ENCODE results near the gene BACE2. TPM values are rescaled to one million over a fixed set of nuclear protein-coding genes. Genes with fewer than 3 reads are reported as not detected.

Gene BACE2
- total and polyA plus RNA-seq, 7 donors, result 5.3 to 16.0 (median 7.2) TPM

- H3K27me3 ChIP-seq (ENCODE audit: insufficient read depth in 3 of 3, low read length in 2 of 3), result no peaks in the 10 kb centered on the region
- peaks cover 4 to 13% of the 10 kb centered on the region in 2 donors for H3K36me3 ChIP-seq (ENCODE audit: insufficient read depth in 1 of 2, low read depth in 1 of 2)
- no peak for DNase-seq
- TF ChIP-seq, protein P1, sequence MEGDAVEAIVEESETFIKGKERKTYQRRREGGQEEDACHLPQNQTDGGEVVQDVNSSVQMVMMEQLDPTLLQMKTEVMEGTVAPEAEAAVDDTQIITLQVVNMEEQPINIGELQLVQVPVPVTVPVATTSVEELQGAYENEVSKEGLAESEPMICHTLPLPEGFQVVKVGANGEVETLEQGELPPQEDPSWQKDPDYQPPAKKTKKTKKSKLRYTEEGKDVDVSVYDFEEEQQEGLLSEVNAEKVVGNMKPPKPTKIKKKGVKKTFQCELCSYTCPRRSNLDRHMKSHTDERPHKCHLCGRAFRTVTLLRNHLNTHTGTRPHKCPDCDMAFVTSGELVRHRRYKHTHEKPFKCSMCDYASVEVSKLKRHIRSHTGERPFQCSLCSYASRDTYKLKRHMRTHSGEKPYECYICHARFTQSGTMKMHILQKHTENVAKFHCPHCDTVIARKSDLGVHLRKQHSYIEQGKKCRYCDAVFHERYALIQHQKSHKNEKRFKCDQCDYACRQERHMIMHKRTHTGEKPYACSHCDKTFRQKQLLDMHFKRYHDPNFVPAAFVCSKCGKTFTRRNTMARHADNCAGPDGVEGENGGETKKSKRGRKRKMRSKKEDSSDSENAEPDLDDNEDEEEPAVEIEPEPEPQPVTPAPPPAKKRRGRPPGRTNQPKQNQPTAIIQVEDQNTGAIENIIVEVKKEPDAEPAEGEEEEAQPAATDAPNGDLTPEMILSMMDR (IDR thresholded peaks at IDR 0.05), result no peak
- peaks cover 6% of the 10 kb centered on the region for H3K9me3 ChIP-seq
- H3K4me3 ChIP-seq, result no peak overlapping the region
- intact Hi-C loops (cut with DNase I), result no loop called here
- H3K27ac ChIP-seq, result no peak overlapping the region
- H3K4me1 ChIP-seq, result no peaks in the 10 kb centered on the region
- ATAC-seq, result no peak
- WGBS, 3 donors, result 92 to 97% (median 94%) methylated on average over 3 of the region's 3 CpGs
Observed at GRCh38 chr21:41258617-41259016, 90.7 kb downstream of the BACE2 start.

DNA sequence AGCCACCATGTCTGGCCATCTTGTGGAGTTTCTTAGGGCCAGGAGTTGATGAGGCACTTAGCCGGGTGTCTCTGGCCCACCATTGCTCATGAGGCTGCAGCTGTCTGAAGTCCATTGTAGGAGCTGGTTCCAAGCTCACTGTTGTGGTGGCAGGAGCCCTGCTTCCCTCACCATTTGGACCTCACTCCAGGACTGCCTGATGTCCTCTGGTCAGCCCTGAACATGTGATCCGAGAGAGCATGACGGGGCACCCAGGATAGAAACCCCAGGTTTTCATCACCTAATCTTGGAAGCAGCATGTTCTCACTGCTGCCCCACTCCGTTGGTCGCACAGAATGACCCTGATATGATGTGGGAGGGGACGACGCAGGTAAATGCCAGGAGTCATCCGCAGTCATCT is 92.5 kb downstream of the BACE2 start:
- 83 to 95% (median 94%) methylated on average over 8 of the region's 8 CpGs for whole genome bisulfite sequencing, 3 donors
- DNase-seq, result no peak
- Histone ChIP-seq H3K27me3 (ENCODE audit: insufficient read depth in 3 of 3, low read length in 2 of 3) (no peaks in the 10 kb centered on the region), H3K9me3 (no peaks in the 10 kb centered on the region), H3K36me3 (ENCODE audit: insufficient read depth in 1 of 2, low read depth in 1 of 2) (peaks cover 7 to 8% of the 10 kb centered on the region in 2 donors), H3K27ac (no peak overlapping the region), H3K4me3 (no peak overlapping the region), H3K4me1 (no peaks in the 10 kb centered on the region)
- TF ChIP-seq, protein P1 (IDR thresholded peaks at IDR 0.05), result no peak
- no peak for ATAC-seq
- intact Hi-C loops (cut with DNase I), result no loop called here

DNA sequence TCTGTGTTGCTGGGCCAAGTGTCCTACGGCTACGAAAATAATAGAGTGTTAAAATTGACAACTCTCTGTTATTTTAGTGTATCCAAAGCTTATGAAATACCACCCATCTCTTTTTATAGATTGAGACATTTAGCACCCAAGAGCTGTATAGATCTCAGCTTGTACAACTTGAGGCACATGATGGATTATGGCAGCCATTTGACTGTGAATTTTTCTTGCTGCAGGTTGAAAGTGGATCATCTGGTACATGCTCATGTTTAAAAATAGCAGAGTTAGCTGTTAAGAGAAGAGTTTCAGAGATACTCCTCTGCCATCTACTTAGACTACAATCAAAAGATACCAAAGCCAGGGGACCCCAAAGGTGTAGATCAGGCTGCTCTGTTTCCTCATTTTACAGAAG is 99.4 kb downstream of the BACE2 start:
- intact Hi-C loops (cut with DNase I), result no loop called here
- TF ChIP-seq, protein P1 (IDR thresholded peaks at IDR 0.05), result no peak
- Histone ChIP-seq H3K27ac (no peak overlapping the region), H3K4me3 (no peak overlapping the region), H3K9me3 (peaks cover 13% of the 10 kb centered on the region), H3K4me1 (no peaks in the 10 kb centered on the region), H3K27me3 (ENCODE audit: insufficient read depth in 3 of 3, low read length in 2 of 3) (no peaks in the 10 kb centered on the region), H3K36me3 (ENCODE audit: insufficient read depth in 1 of 2, low read depth in 1 of 2) (peaks cover 0 to 3% of the 10 kb centered on the region in 2 donors)
- no peak for ATAC-seq
- 46 to 57% (median 49%) methylated on average over 2 of the region's 2 CpGs for WGBS, 3 donors
- DNase-seq, result no peak

DNA sequence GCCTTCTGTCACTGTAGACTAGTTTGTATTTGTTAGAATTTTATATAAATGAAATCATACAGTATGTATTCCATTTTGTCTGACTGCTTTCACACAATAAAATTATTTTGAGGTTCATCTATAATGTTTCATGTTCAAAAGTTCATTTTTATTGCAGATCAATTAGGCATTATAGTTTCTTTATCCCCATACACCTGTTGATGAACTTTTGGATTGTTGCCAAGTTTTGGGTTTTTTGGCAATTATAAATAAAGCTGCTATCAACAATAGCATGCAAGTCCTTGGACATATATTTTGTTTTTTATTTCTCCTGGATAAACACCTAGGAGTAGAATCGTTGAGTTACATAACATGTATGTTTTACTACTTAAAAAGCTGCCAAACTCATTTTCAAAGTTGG is 101.6 kb downstream of the BACE2 start:
- Histone ChIP-seq H3K4me3 (no peak overlapping the region), H3K27me3 (ENCODE audit: insufficient read depth in 3 of 3, low read length in 2 of 3) (no peaks in the 10 kb centered on the region), H3K9me3 (peaks cover 13% of the 10 kb centered on the region), H3K36me3 (ENCODE audit: insufficient read depth in 1 of 2, low read depth in 1 of 2) (peaks cover 0 to under 1% of the 10 kb centered on the region in 2 donors), H3K27ac (no peak overlapping the region), H3K4me1 (no peaks in the 10 kb centered on the region)
- DNase-seq (no peak), ATAC-seq (no peak)
- intact Hi-C loops (cut with DNase I), result no loop called here
- TF ChIP-seq, protein P1 (IDR thresholded peaks at IDR 0.05), result no peak
- 6 to 12% (median 11%) methylated on average over 1 of the region's 1 CpG for WGBS, 3 donors

- Histone ChIP-seq H3K9me3 (peaks cover under 1% of the 10 kb centered on the region), H3K36me3 (ENCODE audit: insufficient read depth in 1 of 2, low read depth in 1 of 2) (peaks cover 2 to 7% of the 10 kb centered on the region in 2 donors), H3K4me3 (no peak overlapping the region), H3K27me3 (ENCODE audit: insufficient read depth in 3 of 3, low read length in 2 of 3) (peaks cover 0 to 10% (median 2%) of the 10 kb centered on the region in 3 donors), H3K27ac (no peak overlapping the region), H3K4me1 (no peaks in the 10 kb centered on the region)
- DNase-seq, result no peak
- WGBS, 3 donors, result 71 to 86% (median 82%) methylated on average over 12 of the region's 12 CpGs
- no peak for ATAC-seq
- TF ChIP-seq, protein P1 (IDR thresholded peaks at IDR 0.05), result no peak
- intact Hi-C loops (cut with DNase I), result no loop called here
Observed at GRCh38 chr21:41277196-41277595, 109.2 kb downstream of the BACE2 start.

Data from psoas muscle (tissue), 8 donors.